ENCODE data around the gene PMEL.
A peak's percentile ranks its signal among the peaks of the same experiment; 100 is the strongest.
"Not testable (repeated sequence)": the region's sequence is repeated elsewhere in the genome, so short reads cannot be mapped to it uniquely, and the experiment has no call there.

The PMEL gene

DNA sequence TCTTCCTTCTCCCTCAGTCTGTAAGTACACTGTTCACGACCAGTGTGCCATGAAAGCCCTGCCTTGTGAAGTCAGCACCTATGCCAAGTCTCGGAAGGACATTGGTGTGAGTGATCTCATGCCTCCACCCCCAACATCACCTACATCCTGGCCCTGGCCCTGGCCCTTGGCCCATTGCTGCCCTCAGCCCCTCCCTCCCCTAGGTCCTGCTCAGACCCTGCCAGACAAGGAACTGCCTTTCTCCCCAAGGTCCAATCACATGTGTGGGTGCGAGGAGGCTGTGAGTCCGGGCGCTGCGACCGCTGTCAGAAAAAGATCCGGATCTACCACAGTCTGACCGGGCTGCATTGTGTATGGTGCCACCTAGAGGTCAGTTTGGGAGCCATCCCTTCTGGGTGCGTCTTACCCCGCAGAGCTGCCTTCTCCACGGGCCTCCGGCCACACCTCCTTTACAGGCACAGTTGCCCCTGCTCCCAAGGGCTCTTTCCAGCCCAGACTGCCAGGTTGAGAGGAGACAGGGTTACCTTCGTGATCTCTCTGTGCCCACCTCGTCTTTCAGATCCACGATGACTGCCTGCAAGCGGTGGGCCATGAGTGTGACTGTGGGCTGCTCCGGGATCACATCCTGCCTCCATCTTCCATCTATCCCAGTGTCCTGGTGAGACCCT is 25.6 kb downstream of the PMEL start:
- peak; percentile 88 for DNase-seq

GRCh38 chr12:55938826-55939501 is 26.9 kb downstream of the PMEL start:
- DNase-seq, result peak; percentile 59

- DNase-seq, result no peak
Observed at GRCh38 chr12:55937981-55938380, 27.9 kb downstream of the PMEL start.

DNA sequence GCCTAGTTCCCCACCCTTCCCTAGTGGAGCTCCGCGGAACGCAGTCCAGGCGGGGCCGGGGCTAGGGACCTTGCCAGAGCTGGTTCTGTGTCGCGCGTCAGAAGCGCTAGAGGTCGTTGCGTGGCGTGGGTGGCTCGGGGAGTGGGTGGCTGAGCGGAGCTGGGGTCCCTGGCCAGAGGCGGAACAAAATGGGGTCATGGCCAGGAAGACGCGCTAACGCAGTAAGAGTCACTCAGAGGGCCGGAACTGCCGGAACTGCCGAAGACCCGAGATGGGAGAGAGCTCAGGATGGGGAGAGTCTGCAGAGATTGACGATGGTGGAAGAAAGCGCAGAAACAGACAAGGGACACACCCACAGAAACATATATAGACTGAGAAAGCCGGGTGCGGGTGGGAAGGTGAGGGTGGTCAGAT is 30.1 kb downstream of the PMEL start:
- DNase-seq, result peak; percentile 56

DNA sequence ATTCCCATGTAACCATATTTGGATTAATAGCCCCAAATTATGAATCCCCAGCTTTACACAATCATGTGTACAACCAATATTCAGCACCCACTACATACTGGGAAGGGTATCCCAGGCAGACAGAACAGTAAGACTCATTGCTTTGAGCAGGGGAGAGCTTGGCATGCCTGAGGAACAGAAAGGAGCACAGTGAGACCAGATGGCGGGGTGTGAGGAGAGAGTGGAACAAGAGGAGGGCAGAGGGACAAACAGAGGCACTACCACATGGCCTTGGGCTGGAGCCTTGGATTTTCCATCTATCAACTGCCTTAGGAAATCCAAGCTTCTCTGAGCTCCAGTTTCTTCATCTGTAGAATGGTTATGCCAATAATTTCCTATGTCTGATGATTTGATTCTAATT is 31.1 kb downstream of the PMEL start:
- no peak for DNase-seq

DNA sequence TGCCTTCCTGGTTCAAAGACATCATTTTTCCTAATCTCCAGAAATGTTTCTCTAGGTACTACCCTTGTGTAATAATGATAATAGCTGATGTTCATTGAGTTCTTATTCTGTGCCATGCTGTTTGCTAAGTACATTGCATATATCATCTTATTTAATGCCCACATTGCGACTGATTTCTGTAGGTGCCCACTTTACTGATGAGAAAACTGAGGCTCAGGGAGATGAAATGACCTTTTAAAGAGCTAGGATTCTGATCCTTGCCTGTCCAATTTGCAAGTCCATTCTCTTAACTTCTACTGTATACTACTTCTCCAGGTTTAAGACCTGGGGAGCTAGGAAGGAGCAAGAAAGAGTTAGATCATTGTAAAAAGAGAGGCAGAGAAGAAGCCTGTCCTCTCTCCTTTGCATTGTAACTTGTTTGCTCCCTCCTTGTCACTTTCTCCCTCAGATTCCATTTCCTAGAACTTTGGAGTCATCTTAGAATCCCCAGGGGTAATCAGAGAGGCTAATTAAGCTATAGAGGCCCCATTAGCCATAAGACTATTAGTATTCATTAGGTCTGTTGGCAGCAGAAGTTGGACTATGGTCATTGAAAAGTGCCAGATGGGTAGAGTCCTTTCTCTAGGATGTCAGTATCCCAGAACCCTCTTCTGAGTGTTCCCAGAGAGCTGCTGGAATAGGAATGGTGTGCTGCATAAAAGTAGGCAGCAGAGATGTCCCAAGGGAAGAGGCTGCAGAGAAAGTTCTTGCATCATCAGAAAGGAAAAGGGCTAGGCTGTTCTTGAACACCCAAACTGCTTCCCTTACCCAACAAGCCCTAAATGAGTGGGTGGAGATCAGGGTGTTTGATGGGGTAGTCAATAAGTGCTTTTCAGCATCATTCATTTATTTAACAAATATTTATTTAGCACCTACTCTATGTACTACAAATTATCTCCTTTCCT is 31.8 kb downstream of the PMEL start:
- no peak for DNase-seq

DNA sequence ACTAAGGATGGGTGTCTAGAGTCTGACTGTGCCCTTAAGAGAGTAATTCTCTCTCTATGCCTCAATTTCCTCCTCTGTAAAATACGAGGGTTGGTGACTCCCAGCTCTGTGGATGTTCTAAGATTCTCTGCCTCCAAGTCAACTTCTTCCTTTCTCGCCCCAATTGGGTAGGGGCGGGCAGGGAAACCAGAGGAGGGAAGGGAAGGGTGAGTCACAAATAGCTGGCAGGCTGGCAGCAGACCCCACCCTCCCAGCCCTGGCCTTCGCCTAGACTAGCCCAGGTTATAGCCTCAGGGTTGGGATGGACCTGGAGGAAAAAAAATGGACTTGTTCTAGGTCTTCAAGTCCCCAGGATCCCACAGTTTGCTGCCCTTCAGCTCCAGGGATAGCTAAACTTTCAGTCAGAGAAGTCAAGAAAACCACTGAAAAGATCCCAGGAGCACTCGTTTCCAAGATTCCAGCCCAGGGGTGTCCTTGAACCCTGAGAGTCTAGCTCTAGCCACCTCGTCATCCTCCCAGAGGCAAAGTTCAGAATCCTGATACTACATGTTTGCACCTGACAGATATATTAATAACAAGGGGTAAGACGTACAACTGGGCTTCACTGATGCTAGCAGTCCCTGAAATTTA is 32.6 kb downstream of the PMEL start:
- no peak for DNase-seq

DNA sequence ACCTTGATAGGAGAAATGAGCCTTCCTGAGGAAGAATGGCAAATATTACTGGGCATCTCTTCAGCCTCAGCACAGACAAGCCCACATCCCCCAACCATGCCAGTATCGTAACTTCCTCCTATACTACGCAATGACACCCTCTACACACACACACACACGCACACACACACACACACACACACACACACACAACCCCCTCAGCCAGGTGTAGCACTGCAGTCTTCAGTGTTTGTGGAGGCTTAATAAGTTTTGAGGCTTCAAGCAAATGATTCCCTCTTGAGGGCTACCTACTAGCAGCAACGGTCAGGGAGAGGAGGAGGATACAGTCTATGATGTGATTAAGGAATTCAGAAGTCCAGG is 33.3 kb downstream of the PMEL start:
- DNase-seq, result peak; percentile 58

DNA sequence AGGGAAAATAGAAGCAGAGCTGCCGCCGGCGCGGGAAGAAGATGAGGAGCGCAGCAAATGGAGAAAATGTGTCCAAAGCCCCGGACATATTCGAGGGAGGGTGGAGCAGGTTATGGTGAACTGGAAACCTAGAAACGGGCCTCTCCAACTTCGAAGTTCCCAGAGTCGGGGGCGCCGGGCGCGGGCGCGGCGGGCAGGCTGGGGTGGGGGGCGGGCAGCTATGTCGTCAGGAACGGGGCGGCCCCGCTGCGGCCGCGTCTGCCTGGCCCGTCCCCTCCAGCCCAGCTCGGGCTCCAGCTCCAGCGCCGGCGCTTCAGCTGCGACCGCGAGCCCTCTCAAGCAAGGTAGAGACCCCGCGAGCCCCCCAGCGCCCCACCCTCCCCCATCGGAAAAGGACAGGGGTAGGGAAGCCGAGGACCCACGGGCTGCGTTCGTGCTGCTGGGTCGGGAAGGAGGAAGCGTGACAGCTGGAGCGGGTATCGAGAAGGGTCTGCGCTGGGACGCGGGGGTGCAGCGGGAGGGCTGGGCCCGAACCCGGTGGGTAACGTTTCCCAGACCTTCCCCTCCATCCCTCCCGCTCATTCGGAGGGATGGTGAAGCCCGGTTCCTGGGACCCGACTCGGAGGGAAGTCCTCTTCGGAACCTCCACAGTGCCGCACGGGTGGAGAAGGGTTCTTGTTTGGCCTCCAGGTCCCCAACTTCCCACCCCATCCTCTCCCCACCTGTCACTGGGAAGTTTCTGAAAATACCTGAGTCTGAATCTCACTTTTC is 33.9 kb downstream of the PMEL start:
- DNase-seq, result peak; percentile 40

DNA sequence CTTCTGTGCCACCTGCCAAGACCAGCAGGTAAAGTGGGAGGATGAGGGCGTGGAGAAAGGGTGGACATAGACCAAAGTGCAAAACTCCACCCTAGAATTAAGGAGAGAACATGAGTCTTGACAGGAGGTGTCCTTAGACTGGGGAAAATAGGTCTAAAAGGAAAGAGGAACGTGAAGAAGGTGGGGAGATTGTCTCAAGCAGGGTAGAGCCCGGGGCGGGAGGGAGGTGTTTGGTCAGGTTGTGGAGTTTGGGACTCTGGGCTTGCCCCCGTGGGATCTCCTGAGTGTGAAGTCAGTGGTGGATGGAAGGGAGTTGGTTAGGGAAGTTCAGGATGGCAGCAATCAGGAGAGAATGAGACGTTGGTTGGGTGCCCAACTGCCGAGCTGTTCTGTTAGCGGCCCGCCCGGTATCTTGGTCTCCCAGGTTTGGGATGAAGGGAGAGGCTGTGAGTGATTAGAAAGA is 34.5 kb downstream of the PMEL start:
- DNase-seq, result no peak

GRCh38 chr12:55930771-55931316 is 35.0 kb downstream of the PMEL start, which contains the start of gene DGKA:
DGKA (plus strand) TSS chr12:55931162; CDS start chr12:55936504, 5,342 bp downstream.
- DNase-seq, result peak; percentile 91

- DNase-seq, result peak; percentile 89
Observed at GRCh38 chr12:55929306-55929791, 36.5 kb downstream of the PMEL start.

DNA sequence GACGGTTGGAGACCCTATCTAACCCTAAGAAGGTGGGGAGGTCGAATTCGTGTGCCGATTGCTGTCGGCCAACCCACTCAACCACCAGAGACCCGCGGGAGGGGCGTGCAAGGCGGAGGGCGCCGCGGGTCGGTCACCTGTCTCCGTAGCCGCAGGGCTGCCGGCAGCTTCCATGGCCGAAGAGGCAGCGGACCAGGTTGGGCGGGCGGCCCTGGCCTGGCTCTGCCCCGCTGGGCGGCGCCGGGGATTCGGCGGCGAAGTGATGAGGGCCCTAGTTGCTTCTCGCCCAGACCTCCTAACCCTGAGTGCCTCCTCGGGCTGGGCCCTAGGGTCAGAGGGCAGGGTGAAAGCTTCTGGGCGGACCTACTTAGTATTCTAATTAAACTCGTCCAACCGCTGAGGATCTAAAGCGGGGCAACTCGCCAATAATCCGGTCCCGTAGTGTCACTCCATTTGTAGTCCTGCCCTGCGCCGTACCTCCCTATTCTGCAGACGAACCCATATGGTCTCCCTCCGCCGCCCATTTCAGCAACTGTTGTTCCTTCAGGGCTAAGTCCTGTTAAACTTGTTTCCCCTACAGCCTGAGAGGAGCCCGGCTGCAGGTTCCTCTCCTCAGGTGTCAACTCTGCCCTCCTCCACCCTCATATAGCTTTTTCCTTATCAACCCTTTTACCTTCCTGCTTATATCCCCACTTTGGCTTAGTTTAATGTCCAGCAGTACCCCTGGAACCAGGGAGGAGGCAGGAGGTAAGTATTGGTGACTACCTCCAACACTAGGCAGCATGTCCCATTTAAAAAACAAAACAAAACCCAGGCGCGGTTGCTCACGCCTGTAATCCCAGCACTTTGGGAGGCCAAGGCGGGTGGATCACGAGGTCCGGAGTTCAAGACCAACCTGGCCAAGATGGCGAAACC is 38.0 kb downstream of the PMEL start, which contains the start of gene PYM1:
Gene PYM1, minus strand, starts transcription at position 307 of the 915 bp plus-strand sequence. Its CDS starts 133 bp downstream, at position 174.
- peak; percentile 82 for DNase-seq

DNA sequence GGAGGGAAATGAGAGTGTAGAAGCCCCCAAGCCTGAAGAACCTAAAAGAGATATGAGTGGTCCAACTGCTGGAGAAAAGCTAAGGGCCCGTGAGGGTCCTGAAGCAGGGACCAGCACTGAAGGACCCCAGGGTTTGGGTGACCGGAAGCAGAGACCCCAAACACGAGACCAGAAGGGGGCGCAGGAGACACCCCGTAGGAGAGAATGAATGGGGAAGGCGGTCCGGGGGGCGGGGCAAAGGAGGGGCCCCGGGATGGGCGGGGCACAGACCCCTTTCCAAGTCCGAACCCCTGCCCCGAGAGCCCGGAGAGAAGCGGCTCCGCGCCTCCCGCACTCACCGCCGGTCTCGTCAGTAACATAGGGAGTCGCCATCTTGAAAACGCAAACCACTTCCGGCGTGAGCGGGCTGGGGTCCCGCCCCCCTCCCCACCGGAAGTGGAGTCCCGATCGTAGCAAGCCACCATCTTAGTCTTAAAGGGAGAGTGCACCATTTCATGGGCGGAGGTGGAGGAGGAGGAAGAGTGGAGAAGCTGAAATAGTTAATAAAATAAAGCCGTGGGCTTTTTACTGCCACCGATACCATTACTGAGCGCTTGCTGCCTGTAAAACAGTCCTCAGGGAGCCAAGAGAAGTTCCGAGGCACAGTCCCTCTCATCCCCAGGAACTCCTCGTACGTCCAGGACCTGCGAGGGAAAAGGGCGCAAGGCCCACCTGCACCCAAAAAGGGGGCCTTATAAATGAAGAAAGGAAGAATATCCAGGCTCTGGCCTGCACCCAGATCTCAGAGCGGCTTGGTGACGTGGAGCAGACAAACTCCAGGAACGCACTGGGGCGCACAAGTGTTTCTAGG is 38.9 kb downstream of the PMEL start:
- DNase-seq, result peak; percentile 95

- DNase-seq, result peak; percentile 16
Observed at GRCh38 chr12:55925870-55926737, 39.7 kb downstream of the PMEL start.

DNA sequence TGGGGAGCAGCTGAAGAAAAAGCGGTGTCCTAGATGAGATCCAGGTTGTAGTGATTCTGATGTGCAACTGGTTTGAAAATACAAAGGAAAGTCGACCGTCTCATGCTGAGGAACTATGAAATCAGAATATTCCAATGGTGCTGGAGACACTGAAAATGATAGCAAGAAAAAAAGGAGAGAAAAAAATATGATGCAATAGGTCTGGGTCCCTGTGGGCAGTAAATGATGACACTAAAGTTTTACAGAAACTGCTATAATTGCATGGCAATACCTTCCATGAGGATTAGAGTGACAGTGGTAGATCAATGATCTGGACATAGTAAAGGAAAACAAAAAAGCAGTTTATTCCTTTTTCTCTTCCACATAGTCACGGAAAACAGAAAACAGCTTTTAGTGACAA is 40.5 kb downstream of the PMEL start:
- DNase-seq, result no peak

GRCh38 chr12:55923648-55924047 is 42.2 kb downstream of the PMEL start:
- DNase-seq, result not testable (repeated sequence)

DNA sequence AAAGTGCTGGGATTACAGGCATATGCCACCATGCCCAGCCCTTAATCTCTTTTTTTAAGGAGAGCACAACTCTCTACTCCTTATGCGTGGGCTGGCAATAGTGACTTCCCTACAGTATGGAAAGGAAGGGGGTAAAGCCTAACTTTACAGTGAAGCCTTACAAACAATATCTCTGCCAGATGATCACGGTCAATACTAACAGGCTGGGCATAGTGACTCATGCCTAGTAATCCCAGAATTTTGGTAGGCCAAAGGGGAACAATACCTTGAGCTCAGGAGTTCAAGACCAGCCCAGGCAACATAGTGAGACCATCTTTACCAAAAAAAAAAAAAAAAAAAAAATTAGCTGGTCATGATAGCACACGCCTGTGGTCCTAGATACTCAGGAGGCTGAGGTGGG is 43.7 kb downstream of the PMEL start:
- no peak for DNase-seq
